SU-DHL-6 (cell line): ENCODE data around the gene TMOD2.

ENCODE experiments used
- H2AFZ ChIP-seq: fragments of 200-600 bp; sonication (generic); 2 replicates; pipeline ENCODE4 v1.6.1; 2014; ENCODE audit warnings: low read depth, mild to moderate bottlenecking, moderate library complexity, mixed read lengths, antibody characterized with exemption, low read length; ENCODE audit not compliant: severe bottlenecking
- H3F3A ChIP-seq: fragments of 200-600 bp; shearing (Covaris generic); 2 replicates; pipeline ENCODE4 v1.6.0; 2016; ENCODE audit warnings: antibody characterized with exemption, mild to moderate bottlenecking; ENCODE audit not compliant: insufficient read depth
- H3K27ac ChIP-seq: fragments of 200-600 bp; sonication (generic); 2 replicates; pipeline ENCODE4 v1.5.1; 2016; ENCODE audit warnings: low read depth, mild to moderate bottlenecking, low read length, moderate library complexity, mixed read lengths
- H3K27me3 ChIP-seq: fragments of 200-600 bp; sonication (generic), shearing (Covaris generic); 2 replicates; pipeline ENCODE4 v1.6.0; 2014; ENCODE audit warnings: mild to moderate bottlenecking, low read length
- H3K36me3 ChIP-seq: fragments of 200-600 bp; sonication (generic); 2 replicates; pipeline ENCODE4 v1.6.1; 2014; ENCODE audit warnings: mild to moderate bottlenecking, low read length, mixed read lengths
- H3K4me2 ChIP-seq: fragments of 300-600, 200-600 bp; shearing (Covaris generic), sonication (generic); 2 replicates; pipeline ENCODE4 v1.6.0; 2014; ENCODE audit warnings: low read length, low read depth, mild to moderate bottlenecking; ENCODE audit not compliant: poor library complexity, severe bottlenecking
- H3K4me3 ChIP-seq: fragments of 200-600 bp; sonication (generic); 2 replicates; pipeline ENCODE4 v1.5.1; 2014; ENCODE audit warnings: antibody characterized with exemption, low read length, mild to moderate bottlenecking, mixed read lengths; ENCODE audit not compliant: insufficient read depth, poor library complexity, severe bottlenecking
- H3K79me2 ChIP-seq: fragments of 200-600 bp; sonication (generic); 2 replicates; pipeline ENCODE4 v1.6.1; 2014; ENCODE audit warnings: mild to moderate bottlenecking, low read length, moderate library complexity; ENCODE audit not compliant: insufficient read depth
- H3K9ac ChIP-seq: fragments of 200-600 bp; sonication (generic); 2 replicates; pipeline ENCODE4 v1.7.0; 2014; ENCODE audit warnings: mild to moderate bottlenecking, low read length
- H3K9me2 ChIP-seq: fragments of 200-600 bp; sonication (generic); replicated peaks from 2 replicates; pipeline ENCODE4 v1.6.1; 2014; ENCODE audit warnings: low read length; ENCODE audit not compliant: insufficient read depth
- H3K9me3 ChIP-seq: fragments of 200-600 bp; sonication (generic); 2 replicates; pipeline ENCODE4 v1.6.1; 2014; ENCODE audit warnings: low read length, mixed read lengths; ENCODE audit not compliant: insufficient read depth
- H4K20me1 ChIP-seq: fragments of 200-600 bp; sonication (generic); 2 replicates; pipeline ENCODE4 v1.6.1; 2014; ENCODE audit warnings: low read depth, mild to moderate bottlenecking, antibody characterized with exemption, low read length, moderate library complexity, mixed read lengths
- EZH2phosphoT487 ChIP-seq: fragments of 200-600 bp; sonication (generic), shearing (Covaris generic); conservative IDR thresholded peaks from 2 replicates; pipeline ENCODE4 v1.6.1; 2018; ENCODE audit warnings: mild to moderate bottlenecking, antibody characterized with exemption, low read length, moderate library complexity, mixed read lengths
- TF ChIP-seq, protein P1 (sequence below): fragments of 200-600 bp; sonication (generic); IDR thresholded peaks from one replicate; pipeline ENCODE4 v1.5.1; 2017; ENCODE audit warnings: antibody characterized with exemption, mild to moderate bottlenecking, low read length, moderate library complexity; ENCODE audit not compliant: insufficient read depth, poor library complexity, severe bottlenecking

Gene TMOD2

DNA sequence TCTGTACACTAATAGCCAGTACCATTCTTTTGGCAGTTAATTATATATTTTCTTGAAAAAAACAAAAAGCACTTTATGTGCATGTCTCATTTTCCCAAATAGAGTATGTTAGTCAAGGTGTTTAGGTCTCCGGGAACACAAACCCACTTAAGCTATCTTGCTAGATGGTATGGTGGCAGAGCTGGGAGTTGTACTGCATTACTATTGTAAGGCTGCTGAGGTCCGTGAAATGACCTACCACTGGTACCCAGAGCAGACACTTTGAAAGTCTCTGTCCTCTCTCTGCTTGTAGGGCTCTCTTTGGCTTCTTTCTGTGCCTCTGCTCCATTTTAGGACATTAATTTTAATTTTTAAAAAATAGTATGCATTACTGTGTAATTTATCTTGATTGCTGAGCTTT, 86.9 kb downstream of the TMOD2 start:
- Histone ChIP-seq H3K36me3 (no peaks in the 10 kb centered on the region), H3K4me3 (no peak overlapping the region), H3K4me2 (no peak overlapping the region), H4K20me1 (peaks cover 29% of the 10 kb centered on the region), H3K9me2 (no peaks in the 10 kb centered on the region), H2AFZ (no peak overlapping the region), H3F3A (no peaks in the 10 kb centered on the region), H3K27me3 (no peaks in the 10 kb centered on the region), H3K79me2 (peaks cover 40% of the 10 kb centered on the region), H3K9ac (no peak overlapping the region), H3K27ac (no peak overlapping the region), H3K9me3 (no peaks in the 10 kb centered on the region)
- TF ChIP-seq EZH2phosphoT487: no peak
- TF ChIP-seq, protein P1, sequence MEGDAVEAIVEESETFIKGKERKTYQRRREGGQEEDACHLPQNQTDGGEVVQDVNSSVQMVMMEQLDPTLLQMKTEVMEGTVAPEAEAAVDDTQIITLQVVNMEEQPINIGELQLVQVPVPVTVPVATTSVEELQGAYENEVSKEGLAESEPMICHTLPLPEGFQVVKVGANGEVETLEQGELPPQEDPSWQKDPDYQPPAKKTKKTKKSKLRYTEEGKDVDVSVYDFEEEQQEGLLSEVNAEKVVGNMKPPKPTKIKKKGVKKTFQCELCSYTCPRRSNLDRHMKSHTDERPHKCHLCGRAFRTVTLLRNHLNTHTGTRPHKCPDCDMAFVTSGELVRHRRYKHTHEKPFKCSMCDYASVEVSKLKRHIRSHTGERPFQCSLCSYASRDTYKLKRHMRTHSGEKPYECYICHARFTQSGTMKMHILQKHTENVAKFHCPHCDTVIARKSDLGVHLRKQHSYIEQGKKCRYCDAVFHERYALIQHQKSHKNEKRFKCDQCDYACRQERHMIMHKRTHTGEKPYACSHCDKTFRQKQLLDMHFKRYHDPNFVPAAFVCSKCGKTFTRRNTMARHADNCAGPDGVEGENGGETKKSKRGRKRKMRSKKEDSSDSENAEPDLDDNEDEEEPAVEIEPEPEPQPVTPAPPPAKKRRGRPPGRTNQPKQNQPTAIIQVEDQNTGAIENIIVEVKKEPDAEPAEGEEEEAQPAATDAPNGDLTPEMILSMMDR: no peak

DNA sequence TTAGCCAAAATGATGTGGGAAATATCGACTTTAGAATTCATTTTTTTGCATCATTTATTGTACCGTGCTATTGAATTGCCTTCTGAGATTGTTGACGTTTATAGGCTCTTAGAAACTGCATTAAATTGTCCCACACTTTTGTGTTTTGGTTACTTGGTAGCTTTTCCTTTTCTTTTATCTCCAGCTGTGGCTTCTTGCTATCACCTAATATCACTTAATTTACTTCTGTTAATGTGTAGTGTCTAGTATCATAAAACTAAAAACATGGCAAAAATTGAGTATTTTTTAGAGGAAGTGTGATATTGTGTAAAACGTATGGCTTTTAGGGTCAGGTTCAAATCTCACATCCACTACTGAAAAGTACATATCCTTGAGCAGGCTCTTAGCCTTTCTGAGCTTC, 89.3 kb downstream of the TMOD2 start:
- Histone ChIP-seq H3K27me3 (no peaks in the 10 kb centered on the region), H4K20me1 (peaks cover 40% of the 10 kb centered on the region), H3K27ac (no peak overlapping the region), H3K4me3 (no peak overlapping the region), H3K4me2 (no peak overlapping the region), H3F3A (no peaks in the 10 kb centered on the region), H3K36me3 (no peaks in the 10 kb centered on the region), H2AFZ (no peak overlapping the region), H3K9me2 (no peaks in the 10 kb centered on the region), H3K9ac (no peak overlapping the region), H3K79me2 (peaks cover 47% of the 10 kb centered on the region), H3K9me3 (no peaks in the 10 kb centered on the region)
- TF ChIP-seq, protein P1: no peak

DNA sequence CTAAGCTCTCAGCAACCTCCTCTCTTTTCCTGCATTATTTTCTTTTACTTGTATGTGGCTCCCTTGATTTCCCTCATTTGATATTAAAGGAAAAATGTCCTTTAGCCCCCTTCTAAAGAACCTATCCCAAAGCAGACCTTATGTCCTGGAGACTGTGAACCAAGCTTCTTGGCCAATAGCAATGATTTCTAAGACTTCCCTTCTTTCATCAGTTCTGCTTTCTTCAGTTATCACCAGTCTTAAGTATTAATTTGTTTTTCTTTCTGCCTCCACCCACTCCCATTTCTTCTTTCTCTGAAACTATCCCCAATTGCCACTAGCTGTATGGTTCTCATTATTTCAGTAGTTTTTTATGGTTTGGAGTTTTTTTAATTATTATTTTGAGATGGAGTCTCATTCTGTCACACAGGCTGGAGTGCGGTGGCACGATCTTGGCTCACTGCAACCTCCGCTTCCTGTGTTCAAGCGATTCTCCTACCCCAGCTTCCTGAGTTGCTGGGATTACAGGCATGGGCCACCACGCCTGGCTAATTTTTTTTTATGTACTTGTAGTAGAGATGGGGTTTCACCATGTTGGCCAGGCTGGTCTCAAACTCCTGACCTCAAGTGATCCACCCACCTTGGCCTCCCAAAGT, 90.1 kb downstream of the TMOD2 start:
- peaks cover 45% of the 10 kb centered on the region for H3K79me2 ChIP-seq
- peaks cover 43% of the 10 kb centered on the region for H4K20me1 ChIP-seq
- no peak overlapping the region for H2AFZ ChIP-seq
- H3K9me3 ChIP-seq: no peaks in the 10 kb centered on the region
- no peak overlapping the region for H3K9ac ChIP-seq
- no peaks in the 10 kb centered on the region for H3K27me3 ChIP-seq
- TF ChIP-seq EZH2phosphoT487: no peak
- TF ChIP-seq, protein P1: no peak
- H3K4me3 ChIP-seq: no peak overlapping the region
- no peaks in the 10 kb centered on the region for H3F3A ChIP-seq
- no peaks in the 10 kb centered on the region for H3K9me2 ChIP-seq
- no peaks in the 10 kb centered on the region for H3K36me3 ChIP-seq
- no peak overlapping the region for H3K27ac ChIP-seq
- no peak overlapping the region for H3K4me2 ChIP-seq
